C1 segment of cervical spinal cord (tissue), 14 donors: ENCODE measurements around the gene DLX3.

Experiments used
- DNase-seq, 14 donors: peaks; one replicate each; lab custom pipeline; 2025; lab: John Stamatoyannopoulos, UW

The DLX3 gene

GRCh38 chr17:49958723-49959122 lies 36.3 kb downstream of the DLX3 start:
- no peak for DNase-seq

- no peak for DNase-seq
Observed at GRCh38 chr17:49957350-49957749, 37.7 kb downstream of the DLX3 start.

- DNase-seq, result no peak
Observed at GRCh38 chr17:49956780-49957179, 38.2 kb downstream of the DLX3 start.

GRCh38 chr17:49955157-49955556 lies 39.9 kb downstream of the DLX3 start:
- DNase-seq, result no peak

GRCh38 chr17:49952912-49953497 lies 42.0 kb downstream of the DLX3 start:
- DNase-seq, result no peak

- peak in 5 of 14 donors; percentile 3 to 29 (median 12) for DNase-seq
Observed at GRCh38 chr17:49952209-49952911, 42.7 kb downstream of the DLX3 start.

- DNase-seq, result no peak
Observed at GRCh38 chr17:49951362-49952082, 43.5 kb downstream of the DLX3 start.

GRCh38 chr17:49949634-49950033 lies 45.4 kb downstream of the DLX3 start:
- no peak for DNase-seq

GRCh38 chr17:49946964-49947584 lies 48.0 kb downstream of the DLX3 start:
- no peak for DNase-seq

- no peak for DNase-seq
Observed at GRCh38 chr17:49946208-49946607, 48.8 kb downstream of the DLX3 start.

GRCh38 chr17:49944273-49944870 lies 50.7 kb downstream of the DLX3 start:
- DNase-seq, result no peak

- DNase-seq, result no peak
Observed at GRCh38 chr17:49942947-49943346, 52.1 kb downstream of the DLX3 start.

GRCh38 chr17:49941427-49941826 lies 53.6 kb downstream of the DLX3 start:
- no peak for DNase-seq
